IPS-20b (cell line): ENCODE data around the gene U2AF1L4.
A peak's percentile ranks its signal among the peaks of the same experiment; 100 is the strongest.

Experiments
- H3K27ac ChIP-seq: one replicate; pipeline ENCODE4 v1.5.1; 2013; ENCODE audit warnings: low read length
- H3K27me3 ChIP-seq: 2 replicates; pipeline ENCODE4 v1.6.1; 2013; ENCODE audit warnings: mild to moderate bottlenecking, low read length, inconsistent platforms; ENCODE audit not compliant: insufficient read depth
- H3K36me3 ChIP-seq: 2 replicates; pipeline ENCODE4 v1.6.1; 2013; ENCODE audit warnings: low read depth, mild to moderate bottlenecking, inconsistent platforms, low read length, moderate library complexity; ENCODE audit not compliant: insufficient read depth
- H3K4me1 ChIP-seq: 2 replicates; pipeline ENCODE4 v1.6.1; 2013; ENCODE audit warnings: mild to moderate bottlenecking, control low read depth, inconsistent platforms, low read length, moderate library complexity; ENCODE audit not compliant: insufficient read depth
- H3K4me3 ChIP-seq: 2 replicates; pipeline ENCODE4 v1.5.1; 2013; ENCODE audit warnings: mild to moderate bottlenecking, low read length, inconsistent platforms
- H3K9ac ChIP-seq: 2 replicates; pipeline ENCODE4 v1.6.1; 2013; ENCODE audit warnings: low read depth, mild to moderate bottlenecking, inconsistent platforms, low read length, moderate library complexity
- H3K9me3 ChIP-seq: 2 replicates; pipeline ENCODE4 v1.6.1; 2013; ENCODE audit warnings: mild to moderate bottlenecking, low read depth, low read length, inconsistent platforms; ENCODE audit not compliant: insufficient read depth

U2AF1L4 gene

GRCh38 chr19:35742121-35742724 is 3.0 kb downstream of the U2AF1L4 start, which contains the start of gene IGFLR1:
TSS of gene IGFLR1 (minus strand) at chr19:35742452. CDS start at chr19:35741180, 1,272 bp downstream.
- H3K27me3 ChIP-seq, result no peaks in the 10 kb centered on the region
- H3K4me3 ChIP-seq, result peak within 1 kb of the TSS; percentile 80
- H3K4me1 ChIP-seq, result peaks cover 3% of the 10 kb centered on the region; the same call in 1 of the 2 replicates
- peaks cover 19% of the 10 kb centered on the region for H3K36me3 ChIP-seq
- no peak within 1 kb of the TSS for H3K27ac ChIP-seq
- no peaks in the 10 kb centered on the region for H3K9me3 ChIP-seq
- H3K9ac ChIP-seq, result no peak within 1 kb of the TSS; the same call in 1 of the 2 replicates

- Histone ChIP-seq H3K9ac (peak overlapping the region; percentile 82), H3K27ac (peak overlapping the region; percentile 52)
Measured at GRCh38 chr19:35741203-35741515, 4.1 kb downstream of the U2AF1L4 start.

GRCh38 chr19:35740423-35741202 is 4.6 kb downstream of the U2AF1L4 start:
- no peaks in the 10 kb centered on the region for H3K9me3 ChIP-seq
- H3K36me3 ChIP-seq, result peaks cover 33% of the 10 kb centered on the region
- peak overlapping the region; percentile 80 for H3K4me3 ChIP-seq
- H3K9ac ChIP-seq, result peak overlapping the region; percentile 82
- peak overlapping the region; percentile 52 for H3K27ac ChIP-seq
- no peaks in the 10 kb centered on the region for H3K27me3 ChIP-seq
- H3K4me1 ChIP-seq, result no peaks in the 10 kb centered on the region

More at GRCh38 chr19:35741203-35741515, 4.1 kb downstream of the U2AF1L4 start:
- peaks cover 1% of the 10 kb centered on the region; the same call in 1 of the 2 replicates for H3K4me1 ChIP-seq
- peak overlapping the region; percentile 80 for H3K4me3 ChIP-seq
- no peaks in the 10 kb centered on the region for H3K9me3 ChIP-seq
- no peaks in the 10 kb centered on the region for H3K27me3 ChIP-seq
- peaks cover 29% of the 10 kb centered on the region for H3K36me3 ChIP-seq

- Histone ChIP-seq H3K9ac (peak overlapping the region; percentile 70; the same call in 1 of the 2 replicates), H3K27me3 (no peaks in the 10 kb centered on the region), H3K4me1 (no peaks in the 10 kb centered on the region), H3K9me3 (no peaks in the 10 kb centered on the region), H3K36me3 (peaks cover 37% of the 10 kb centered on the region), H3K27ac (no peak overlapping the region), H3K4me3 (peak overlapping the region; percentile 80)
Measured at GRCh38 chr19:35740108-35740422, 5.2 kb downstream of the U2AF1L4 start.

- Histone ChIP-seq H3K27ac (no peak overlapping the region), H3K4me3 (peak overlapping the region; percentile 80), H3K4me1 (no peaks in the 10 kb centered on the region), H3K36me3 (peaks cover 42% of the 10 kb centered on the region), H3K9me3 (no peaks in the 10 kb centered on the region), H3K27me3 (no peaks in the 10 kb centered on the region), H3K9ac (peak overlapping the region; percentile 70; the same call in 1 of the 2 replicates)
Measured at GRCh38 chr19:35739275-35740107, 5.7 kb downstream of the U2AF1L4 start.

- Histone ChIP-seq H3K4me1 (no peaks in the 10 kb centered on the region), H3K4me3 (no peak overlapping the region), H3K27me3 (no peaks in the 10 kb centered on the region), H3K9me3 (no peaks in the 10 kb centered on the region), H3K27ac (no peak overlapping the region), H3K9ac (no peak overlapping the region), H3K36me3 (peaks cover 48% of the 10 kb centered on the region)
Measured at GRCh38 chr19:35738887-35739229, 6.4 kb downstream of the U2AF1L4 start.

- Histone ChIP-seq H3K9me3 (no peaks in the 10 kb centered on the region), H3K9ac (no peak overlapping the region), H3K36me3 (peaks cover 54% of the 10 kb centered on the region), H3K27ac (no peak overlapping the region), H3K4me1 (no peaks in the 10 kb centered on the region), H3K27me3 (no peaks in the 10 kb centered on the region), H3K4me3 (no peak overlapping the region)
Measured at GRCh38 chr19:35738021-35738886, 7.0 kb downstream of the U2AF1L4 start.

GRCh38 chr19:35736913-35737886 is 8.0 kb downstream of the U2AF1L4 start:
- Histone ChIP-seq H3K9me3 (no peaks in the 10 kb centered on the region), H3K9ac (no peak overlapping the region), H3K4me3 (no peak overlapping the region), H3K27me3 (no peaks in the 10 kb centered on the region), H3K4me1 (no peaks in the 10 kb centered on the region), H3K27ac (no peak overlapping the region), H3K36me3 (peaks cover 56% of the 10 kb centered on the region)

- peaks cover 79% of the 10 kb centered on the region for H3K36me3 ChIP-seq
- no peaks in the 10 kb centered on the region for H3K4me1 ChIP-seq
- H3K9ac ChIP-seq, result no peak overlapping the region
- H3K27ac ChIP-seq, result no peak overlapping the region
- no peaks in the 10 kb centered on the region for H3K27me3 ChIP-seq
- no peak overlapping the region for H3K4me3 ChIP-seq
- no peaks in the 10 kb centered on the region for H3K9me3 ChIP-seq
Measured at GRCh38 chr19:35734889-35735288, 10.3 kb downstream of the U2AF1L4 start.

- no peak overlapping the region for H3K9ac ChIP-seq
- H3K36me3 ChIP-seq, result peaks cover 85% of the 10 kb centered on the region
- no peaks in the 10 kb centered on the region for H3K27me3 ChIP-seq
- no peak overlapping the region for H3K4me3 ChIP-seq
- H3K4me1 ChIP-seq, result no peaks in the 10 kb centered on the region
- no peak overlapping the region for H3K27ac ChIP-seq
- no peaks in the 10 kb centered on the region for H3K9me3 ChIP-seq
Measured at GRCh38 chr19:35734273-35734672, 10.9 kb downstream of the U2AF1L4 start.
